CD14-positive monocyte (primary cell): ENCODE data around the gene TUSC2. TPM values are rescaled to one million over a fixed set of nuclear protein-coding genes. Genes with fewer than 3 reads are reported as not detected.

Experiments
- DNase-seq, 3 donors: peaks; one replicate each; pipeline ENCODE4 v3.0.0-alpha.2; 2011 to 2022
- H2AFZ ChIP-seq: 2 replicates; pipeline ENCODE4 v1.6.0; 2012; ENCODE audit warnings: mild to moderate bottlenecking, low read depth, low read length, inconsistent platforms; ENCODE audit not compliant: insufficient read depth, poor library complexity, severe bottlenecking
- H3K27ac ChIP-seq, 2 donors: 1 replicate in 1 of 2; 2 replicates in 1 of 2; pipeline ENCODE4 v1.5.1; 2012 to 2013; ENCODE audit warnings: low read length in 2 of 2, control low read depth in 1 of 2, inconsistent platforms in 1 of 2, low read depth in 1 of 2, mild to moderate bottlenecking in 1 of 2
- H3K27me3 ChIP-seq, 2 donors: one replicate each; pipeline versions ENCODE4 v1.6.0 to v1.6.1; 2011 to 2013; ENCODE audit warnings: low read length in 2 of 2; ENCODE audit not compliant: control insufficient read depth in 2 of 2, insufficient read depth in 2 of 2
- H3K36me3 ChIP-seq, 2 donors: replicated peaks in 1 of 2; 1 replicate in 1 of 2; 2 replicates in 1 of 2; pipeline versions ENCODE4 v1.5.1 to v1.6.1; 2012 to 2013; ENCODE audit warnings: low read length in 2 of 2, control low read depth in 1 of 2, inconsistent platforms in 1 of 2, mild to moderate bottlenecking in 1 of 2; ENCODE audit not compliant: insufficient read depth in 2 of 2, control insufficient read depth in 1 of 2
- H3K4me1 ChIP-seq, 2 donors: 1 replicate in 1 of 2; 2 replicates in 1 of 2; pipeline versions ENCODE4 v1.5.1 to v1.6.1; 2012 to 2013; ENCODE audit warnings: low read length in 2 of 2, control low read depth in 1 of 2, inconsistent platforms in 1 of 2, mild to moderate bottlenecking in 1 of 2, moderate library complexity in 1 of 2; ENCODE audit not compliant: insufficient read depth in 2 of 2, control insufficient read depth in 1 of 2
- H3K4me2 ChIP-seq: replicated peaks from 2 replicates; pipeline ENCODE3; 2012; ENCODE audit warnings: low read length, moderate library complexity, mild to moderate bottlenecking; ENCODE audit not compliant: poor library complexity, severe bottlenecking; ENCODE audit errors: extremely low read depth
- H3K4me3 ChIP-seq, 3 experiments: fragments of 200-600 bp in 1 of 3; sonication (generic) in 1 of 3; replicated peaks in 1 of 3; 1 replicate in 2 of 3; 2 replicates in 1 of 3; pipeline ENCODE4 v1.5.1; 2011 to 2013; ENCODE audit warnings: low read length in 3 of 3, mild to moderate bottlenecking in 3 of 3, control low read depth in 2 of 3, low read depth in 2 of 3, inconsistent platforms in 1 of 3, moderate library complexity in 1 of 3
- H3K79me2 ChIP-seq: 2 replicates; pipeline ENCODE4 v1.6.0; 2012; ENCODE audit warnings: mild to moderate bottlenecking, control low read depth, inconsistent platforms, low read length, moderate library complexity; ENCODE audit not compliant: insufficient read depth
- H3K9ac ChIP-seq: 2 replicates; pipeline ENCODE4 v1.6.0; 2017; ENCODE audit warnings: low read length, mild to moderate bottlenecking; ENCODE audit not compliant: insufficient read depth, poor library complexity, severe bottlenecking
- H3K9me3 ChIP-seq, 2 donors: replicated peaks in 1 of 2; 1 replicate in 1 of 2; 2 replicates in 1 of 2; pipeline versions ENCODE4 v1.5.1 to v1.6.1; 2012 to 2013; ENCODE audit warnings: low read length in 2 of 2, control low read depth in 1 of 2; ENCODE audit not compliant: control insufficient read depth in 1 of 2, insufficient read depth in 1 of 2
- H4K20me1 ChIP-seq: 2 replicates; pipeline ENCODE4 v1.6.0; 2012; ENCODE audit warnings: mild to moderate bottlenecking, low read length, control low read depth, moderate library complexity; ENCODE audit not compliant: insufficient read depth
- H3K27ac Mint-ChIP-seq, 7 donors: one replicate each; pipeline ENCODE4 v1.8.0; 2020; ENCODE audit warnings: mild to moderate bottlenecking in 7 of 7, mixed read lengths in 7 of 7, moderate library complexity in 6 of 7, inconsistent platforms in 2 of 7
- H3K27me3 Mint-ChIP-seq, 3 donors: one replicate each; pipeline ENCODE4 v1.8.0; 2021 to 2022; ENCODE audit warnings: low read depth in 3 of 3, mild to moderate bottlenecking in 3 of 3, mixed read lengths in 3 of 3, moderate library complexity in 3 of 3, inconsistent platforms in 1 of 3
- H3K36me3 Mint-ChIP-seq, 2 donors: one replicate each; pipeline ENCODE4 v1.8.0; 2020; ENCODE audit warnings: mixed read lengths in 2 of 2, inconsistent platforms in 1 of 2, mild to moderate bottlenecking in 1 of 2
- H3K4me1 Mint-ChIP-seq: one replicate; pipeline ENCODE4 v1.8.0; 2020; ENCODE audit warnings: mild to moderate bottlenecking, mixed read lengths
- H3K4me3 Mint-ChIP-seq, 2 donors: one replicate each; pipeline ENCODE4 v1.8.0; 2020; ENCODE audit warnings: mild to moderate bottlenecking in 2 of 2, mixed read lengths in 2 of 2, moderate library complexity in 1 of 2
- H3K9me3 Mint-ChIP-seq, 7 donors: one replicate each; pipeline ENCODE4 v1.8.0; 2020 to 2022; ENCODE audit warnings: mixed read lengths in 7 of 7, mild to moderate bottlenecking in 6 of 7, moderate library complexity in 6 of 7, inconsistent platforms in 2 of 7
- CTCF ChIP-seq: fragments of 200-600 bp; IDR thresholded peaks from one replicate; pipeline ENCODE4 v1.8.0; 2022; ENCODE audit warnings: antibody characterized with exemption, mild to moderate bottlenecking
- WGBS: methylation state at CpG from one replicate; pipeline ENCODE4 v1.1.5; 2013; ENCODE audit warnings: missing lambda C conversion rate; ENCODE audit not compliant: insufficient coverage; 5-methylcytosine and 5-hydroxymethylcytosine counted together
- intact Hi-C, 2 donors: fragments of 100-400 bp; cut with micrococcal nuclease; formaldehyde crosslinking; loops; one replicate each; pipeline versions ENCODE4 v1.15.0 to v1.15.1; 2023
- polyA plus RNA-seq, 3 donors: library from polyadenylated mRNA; depleted of rRNA in 1 of 3; unstranded in 2 of 3; stranded (reverse) in 1 of 3; fragments of 300-500 nt in 2 of 3; fragments of >200 nt in 1 of 3; fragmentation: Illumina TruSeq in 2 of 3; gene quantifications; 1 replicate in 2 of 3; 2 replicates in 1 of 3; pipeline ENCODE4 v1.2.3, GENCODE V29; 2012 to 2021

Gene TUSC2
- polyA plus RNA-seq, 3 donors: 22.6 to 55.7 (median 47.0) TPM

DNA sequence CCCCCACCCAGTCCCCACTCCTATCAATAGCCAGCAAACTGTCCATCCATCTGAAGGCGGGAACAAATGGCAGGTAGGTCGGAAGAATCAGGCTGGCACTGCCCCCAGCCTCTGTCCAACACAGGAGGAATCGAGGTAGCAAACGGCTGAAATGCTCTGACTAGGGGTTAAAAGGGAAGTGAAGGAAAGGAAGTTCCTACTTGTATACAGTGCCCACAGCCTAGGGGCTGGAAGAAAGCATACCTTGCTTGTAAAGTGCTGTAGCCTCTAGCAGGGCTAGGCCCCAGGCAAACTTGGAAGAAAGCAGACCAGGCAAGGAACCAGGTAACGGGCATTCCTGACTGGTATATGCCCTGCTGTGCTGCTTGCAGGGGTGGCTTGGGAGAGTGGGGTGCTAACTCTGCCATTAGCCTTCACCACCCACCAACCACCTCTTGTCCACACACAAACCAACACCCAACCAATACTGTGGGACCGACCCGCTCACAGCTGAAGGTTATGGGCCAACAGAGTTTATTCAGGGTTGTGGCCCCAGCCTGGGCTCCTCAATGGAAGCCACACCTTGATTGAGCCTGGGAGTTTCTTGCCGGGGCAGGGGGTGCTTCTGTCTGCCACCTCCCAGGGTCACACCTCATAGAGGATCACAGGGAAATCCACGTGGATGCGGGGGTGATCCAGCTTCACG is 2.4 kb downstream of the TUSC2 start:
- Histone ChIP-seq H4K20me1 (peaks cover 34% of the 10 kb centered on the region), H3K4me3 (no peak overlapping the region), H3K27me3 (no peaks in the 10 kb centered on the region), H3K27ac (peak overlapping the region; percentile 26 to 56), H3K79me2 (peaks cover 29% of the 10 kb centered on the region), H2AFZ (no peak overlapping the region), H3K4me2 (peak overlapping the region; percentile 18), H3K9ac (no peak overlapping the region), H3K36me3 (peaks cover 14 to 21% of the 10 kb centered on the region in 2 donors), H3K9me3 (no peaks in the 10 kb centered on the region), H3K4me1 (peaks cover 64 to 79% of the 10 kb centered on the region in 2 donors)
- 86% methylated on average over 7 of the region's 11 CpGs for WGBS
- Mint-ChIP-seq H3K27ac (peak overlapping the region; percentile 7 to 85 (median 76)), H3K27me3 (peaks cover 0 to 1% (median 1%) of the 10 kb centered on the region in 3 donors), H3K4me1 (peaks cover 61% of the 10 kb centered on the region), H3K4me3 (no peak overlapping the region), H3K36me3 (peaks cover 17 to 36% of the 10 kb centered on the region in 2 donors), H3K9me3 (no peaks in the 10 kb centered on the region)
- intact Hi-C loops: loop anchor here in 1 of 2 donors (2.0 kb wide), 1 partner anchor 33 kb away; the partner anchor contains the start of gene IFRD2
- TF ChIP-seq CTCF: no peak
- DNase-seq: no peak

DNA sequence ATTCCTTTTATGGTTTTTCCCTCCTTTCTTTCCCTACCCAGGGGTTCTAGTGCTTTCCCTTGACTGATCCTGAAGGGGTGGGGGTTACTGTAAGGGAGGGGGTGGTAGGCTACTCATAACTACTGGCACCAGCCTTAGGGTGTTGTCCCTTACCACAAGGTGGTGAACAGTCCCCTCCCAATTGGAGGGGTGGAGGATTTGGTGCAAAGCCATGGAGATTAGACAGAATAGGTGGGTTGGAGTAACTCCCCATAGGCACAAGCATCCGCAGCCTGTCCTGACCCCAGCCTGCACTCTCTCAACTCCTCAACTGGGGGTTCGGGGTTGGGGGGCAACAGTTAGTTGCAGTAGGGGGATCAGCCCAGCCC is 2.9 kb downstream of the TUSC2 start:
- Histone ChIP-seq H2AFZ (no peak overlapping the region), H3K79me2 (peaks cover 29% of the 10 kb centered on the region), H3K27me3 (no peaks in the 10 kb centered on the region), H3K9me3 (no peaks in the 10 kb centered on the region), H3K4me2 (no peak overlapping the region), H3K4me3 (no peak overlapping the region), H3K9ac (no peak overlapping the region), H3K27ac (peak overlapping the region in 1 of 2 donors; percentile 56), H3K4me1 (peaks cover 70 to 85% of the 10 kb centered on the region in 2 donors), H3K36me3 (peaks cover 9 to 15% of the 10 kb centered on the region in 2 donors), H4K20me1 (peaks cover 28% of the 10 kb centered on the region)
- Mint-ChIP-seq H3K27me3 (peaks cover 0 to 2% (median 1%) of the 10 kb centered on the region in 3 donors), H3K9me3 (no peaks in the 10 kb centered on the region), H3K4me1 (peaks cover 67% of the 10 kb centered on the region), H3K27ac (peak overlapping the region; percentile 50 to 85 (median 76)), H3K4me3 (no peak overlapping the region), H3K36me3 (peaks cover 11 to 31% of the 10 kb centered on the region in 2 donors)
- TF ChIP-seq CTCF: no peak
- intact Hi-C loops: loop anchor here in 1 of 2 donors (2.0 kb wide), 1 partner anchor 32 kb away; the partner anchor contains the start of gene IFRD2
- WGBS: no CpG with 5 or more reads among the region's 2 CpGs
- DNase-seq: no peak
